Ishikawa (cell line): ENCODE results near the gene AP4S1.

Source experiments
- CEBPB ChIP-seq: IDR thresholded peaks from 2 replicates; pipeline ENCODE4 v1.6.1; 2012
- CREB1 ChIP-seq: IDR thresholded peaks from 2 replicates; pipeline ENCODE4 v1.6.1; 2012; ENCODE audit warnings: low read depth
- EGR1 ChIP-seq: IDR thresholded peaks from 2 replicates; pipeline ENCODE4 v1.6.1; 2012
- EP300 ChIP-seq: IDR thresholded peaks from 2 replicates; pipeline ENCODE4 v1.6.1; 2012; ENCODE audit warnings: borderline replicate concordance
- FOXM1 ChIP-seq: IDR thresholded peaks from 2 replicates; pipeline ENCODE4 v1.6.1; 2012; ENCODE audit warnings: low read depth, borderline replicate concordance
- NFIC ChIP-seq: IDR thresholded peaks from 2 replicates; pipeline ENCODE4 v1.6.1; 2012
- RAD21 ChIP-seq: IDR thresholded peaks from 2 replicates; pipeline ENCODE4 v1.6.1; 2012; ENCODE audit warnings: low read depth
- REST ChIP-seq: IDR thresholded peaks from 2 replicates; pipeline ENCODE4 v1.6.1; 2012; ENCODE audit warnings: low read depth, mild to moderate bottlenecking
- TAF1 ChIP-seq: IDR thresholded peaks from 2 replicates; pipeline ENCODE4 v1.6.1; 2012; ENCODE audit warnings: low read depth, mild to moderate bottlenecking
- TCF12 ChIP-seq: IDR thresholded peaks from 2 replicates; pipeline ENCODE4 v1.6.1; 2012; ENCODE audit warnings: low read depth
- USF1 ChIP-seq: IDR thresholded peaks from 2 replicates; pipeline ENCODE4 v1.6.1; 2012
- YY1 ChIP-seq: IDR thresholded peaks from 2 replicates; pipeline ENCODE4 v1.6.1; 2012; ENCODE audit warnings: low read depth
- TF ChIP-seq, protein P1 (sequence below): IDR thresholded peaks from 2 replicates; pipeline ENCODE4 v1.6.1; 2012

DNA sequence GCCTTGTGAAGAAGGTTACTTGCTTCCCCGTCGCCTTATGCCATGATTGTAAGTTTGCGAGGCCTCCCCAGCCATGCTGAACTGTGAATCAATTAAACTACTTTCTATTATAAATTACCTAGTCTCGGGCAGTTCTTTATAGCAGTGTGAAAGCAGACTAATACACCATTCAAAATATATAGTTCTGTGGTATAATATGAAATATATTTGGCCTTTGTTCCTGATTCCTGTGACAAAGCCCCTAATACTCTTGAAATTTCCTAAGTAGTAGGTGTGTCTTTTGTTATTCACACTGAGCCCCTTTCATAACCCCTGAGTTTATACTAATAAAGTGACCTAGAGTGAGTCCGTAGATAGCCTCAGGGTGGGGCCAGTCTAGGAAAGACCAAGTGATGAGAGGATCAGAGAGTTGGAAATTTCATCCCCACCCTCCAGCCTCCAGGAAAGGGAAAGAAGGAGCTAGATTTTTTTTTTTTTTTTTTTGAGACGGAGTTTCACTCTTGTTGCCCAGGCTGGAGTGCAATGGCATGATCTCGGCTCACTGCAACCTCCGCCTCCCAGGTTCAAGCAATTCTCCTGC lies 20.1 kb downstream of the AP4S1 start:
- TF ChIP-seq USF1: no peak
- no peak for TF ChIP-seq CREB1
- TF ChIP-seq RAD21: no peak
- TF ChIP-seq, protein P1, sequence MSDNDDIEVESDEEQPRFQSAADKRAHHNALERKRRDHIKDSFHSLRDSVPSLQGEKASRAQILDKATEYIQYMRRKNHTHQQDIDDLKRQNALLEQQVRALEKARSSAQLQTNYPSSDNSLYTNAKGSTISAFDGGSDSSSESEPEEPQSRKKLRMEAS: no peak
- no peak for TF ChIP-seq NFIC
- no peak for TF ChIP-seq EP300
- no peak for TF ChIP-seq TAF1
- no peak for TF ChIP-seq FOXM1
- TF ChIP-seq CEBPB: no peak
- no peak for TF ChIP-seq EGR1
- TF ChIP-seq REST: no peak
- TF ChIP-seq YY1: no peak
- no peak for TF ChIP-seq TCF12
